Smooth muscle cell (in vitro differentiated cells): Measurements from ENCODE around the gene ITGB2. TPM values are rescaled to one million over a fixed set of nuclear protein-coding genes. Genes with fewer than 3 reads are reported as not detected.

Source experiments
- DNase-seq: peaks from one replicate; lab custom pipeline; 2025; ENCODE audit not compliant: unreplicated experiment; lab: John Stamatoyannopoulos, UW
- H2AFZ ChIP-seq: fragments of 200-600 bp; sonication (generic); 2 replicates; pipeline ENCODE4 v1.6.0; 2016; ENCODE audit warnings: antibody characterized with exemption, low read depth, mild to moderate bottlenecking
- H3F3A ChIP-seq: fragments of 200-600 bp; sonication (generic); 2 replicates; pipeline ENCODE4 v1.6.0; 2017; ENCODE audit warnings: antibody characterized with exemption, low read depth
- H3K27ac ChIP-seq: fragments of 200-600 bp; sonication (generic); 2 replicates; pipeline ENCODE4 v1.5.1; 2016; ENCODE audit warnings: low read depth, mild to moderate bottlenecking
- H3K27me3 ChIP-seq: fragments of 200-600 bp; sonication (generic); 2 replicates; pipeline ENCODE4 v1.6.1; 2016; ENCODE audit warnings: low read depth, mild to moderate bottlenecking
- H3K36me3 ChIP-seq: fragments of 200-600 bp; sonication (generic); 2 replicates; pipeline ENCODE4 v1.5.1; 2016; ENCODE audit warnings: low read depth
- H3K4me1 ChIP-seq: fragments of 200-600 bp; sonication (generic); 2 replicates; pipeline ENCODE4 v1.5.1; 2016; ENCODE audit warnings: low read depth
- H3K4me2 ChIP-seq: fragments of 200-600 bp; sonication (generic); 2 replicates; pipeline ENCODE4 v1.6.0; 2016; ENCODE audit warnings: mild to moderate bottlenecking
- H3K4me3 ChIP-seq: fragments of 200-600 bp; sonication (generic); 2 replicates; pipeline ENCODE4 v1.5.1; 2016; ENCODE audit warnings: mild to moderate bottlenecking
- H3K79me2 ChIP-seq: fragments of 200-600 bp; sonication (generic); 2 replicates; pipeline ENCODE4 v1.6.0; 2016; ENCODE audit warnings: low read depth, mild to moderate bottlenecking
- H3K9ac ChIP-seq: fragments of 200-600 bp; sonication (generic); 2 replicates; pipeline ENCODE4 v1.6.0; 2016; ENCODE audit warnings: low read depth
- H3K9me3 ChIP-seq: fragments of 200-600 bp; sonication (generic); replicated peaks from 2 replicates; pipeline ENCODE4 v1.5.1; 2016; ENCODE audit warnings: low read depth
- H4K20me1 ChIP-seq: fragments of 200-600 bp; sonication (generic); 2 replicates; pipeline ENCODE4 v1.6.0; 2016; ENCODE audit warnings: low read depth
- CTCF ChIP-seq: fragments of 200-600 bp; sonication (generic); IDR thresholded peaks from 2 replicates; pipeline ENCODE4 v1.5.1; 2017; ENCODE audit warnings: borderline replicate concordance, mild to moderate bottlenecking, antibody characterized with exemption; ENCODE audit not compliant: insufficient read depth, poor library complexity, severe bottlenecking
- WGBS: methylation state at CpG from one replicate; pipeline ENCODE4 v1.1.7; 2016; ENCODE audit warnings: low lambda C conversion rate; 5-methylcytosine and 5-hydroxymethylcytosine counted together
- polyA plus RNA-seq: library from polyadenylated mRNA; unstranded; fragments of >200 nt; fragmentation: Nextera tagmentation; extraction: Ambion mirVana; gene quantifications from 2 replicates; pipeline ENCODE4 v1.2.1, GENCODE V29; 2016
- total RNA-seq: library from RNA; depleted of rRNA; stranded (reverse); fragments of >200 nt; gene quantifications from 2 replicates; pipeline ENCODE4 v1.2.3, GENCODE V29; 2014

The ITGB2 gene
- total and polyA plus RNA-seq, 2 experiments from 2014 or later: 0.18 to 0.86 TPM

GRCh38 chr21:44938772-44939531 is 18.3 kb upstream of the ITGB2 start:
- DNase-seq: no peak

GRCh38 chr21:44935533-44935927 is 14.8 kb upstream of the ITGB2 start:
- WGBS: 88% methylated on average over 10 of the region's 10 CpGs
- DNase-seq: no peak
- H3F3A ChIP-seq: no peaks in the 10 kb centered on the region

More at GRCh38 chr21:44938772-44939531, 18.3 kb upstream of the ITGB2 start:
- peaks cover 31% of the 10 kb centered on the region for H3K79me2 ChIP-seq
- peak overlapping the region; percentile 54 for H3K9ac ChIP-seq
- H3F3A ChIP-seq: no peaks in the 10 kb centered on the region
- 89% methylated on average over 17 of the region's 18 CpGs for WGBS
- peak overlapping the region; percentile 73 for H3K4me3 ChIP-seq
- H2AFZ ChIP-seq: peak overlapping the region; percentile 89
- peaks cover 29% of the 10 kb centered on the region for H4K20me1 ChIP-seq
- no peak overlapping the region for H3K27ac ChIP-seq
- H3K4me2 ChIP-seq: peak overlapping the region; percentile 92
- H3K9me3 ChIP-seq: no peaks in the 10 kb centered on the region
- H3K36me3 ChIP-seq: no peaks in the 10 kb centered on the region
- H3K27me3 ChIP-seq: no peaks in the 10 kb centered on the region
- H3K4me1 ChIP-seq: peaks cover 12% of the 10 kb centered on the region
- no peak for TF ChIP-seq CTCF

GRCh38 chr21:44934797-44935532 is 14.3 kb upstream of the ITGB2 start:
- 92% methylated on average over 9 of the region's 9 CpGs for WGBS
- no peaks in the 10 kb centered on the region for H3F3A ChIP-seq
- H3K36me3 ChIP-seq: no peaks in the 10 kb centered on the region
- no peak overlapping the region for H3K9ac ChIP-seq
- H3K27me3 ChIP-seq: peaks cover 37% of the 10 kb centered on the region
- no peak overlapping the region for H2AFZ ChIP-seq
- H3K79me2 ChIP-seq: no peaks in the 10 kb centered on the region
- no peak for DNase-seq
- no peak overlapping the region for H3K4me3 ChIP-seq
- TF ChIP-seq CTCF: no peak
- H3K4me1 ChIP-seq: peaks cover 11% of the 10 kb centered on the region
- H3K27ac ChIP-seq: no peak overlapping the region
- H3K9me3 ChIP-seq: no peaks in the 10 kb centered on the region
- no peaks in the 10 kb centered on the region for H4K20me1 ChIP-seq
- no peak overlapping the region for H3K4me2 ChIP-seq

More at GRCh38 chr21:44935533-44935927, 14.8 kb upstream of the ITGB2 start:
- H3K36me3 ChIP-seq: no peaks in the 10 kb centered on the region
- no peak for TF ChIP-seq CTCF
- no peaks in the 10 kb centered on the region for H4K20me1 ChIP-seq
- peaks cover 5% of the 10 kb centered on the region for H3K79me2 ChIP-seq
- peaks cover 11% of the 10 kb centered on the region for H3K4me1 ChIP-seq
- no peaks in the 10 kb centered on the region for H3K9me3 ChIP-seq
- no peak overlapping the region for H3K9ac ChIP-seq
- no peak overlapping the region for H3K4me3 ChIP-seq
- no peak overlapping the region for H2AFZ ChIP-seq
- no peak overlapping the region for H3K4me2 ChIP-seq
- H3K27me3 ChIP-seq: peaks cover 32% of the 10 kb centered on the region
- H3K27ac ChIP-seq: no peak overlapping the region
